MM.1S (cell line): Measurements from ENCODE around the gene ERG.

Experiments used
- DNase-seq: peaks from one replicate; pipeline ENCODE4 v3.0.0-alpha.2; 2015
- H2AFZ ChIP-seq: fragments of 300-600 bp; sonication (generic); 2 replicates; pipeline ENCODE4 v1.6.0; 2016; ENCODE audit warnings: antibody characterized with exemption, low read length
- H3F3A ChIP-seq: fragments of 300-600 bp; sonication (generic); 2 replicates; pipeline ENCODE4 v1.6.1; 2016; ENCODE audit warnings: mild to moderate bottlenecking, antibody characterized with exemption, low read length, moderate library complexity, mixed read lengths; ENCODE audit not compliant: insufficient read depth
- H3K27ac ChIP-seq: fragments of 300-600 bp; sonication (generic); 2 replicates; pipeline ENCODE4 v1.5.1; 2016; ENCODE audit warnings: mild to moderate bottlenecking, low read length
- H3K27me3 ChIP-seq: fragments of 300-600 bp; sonication (generic); replicated peaks from 2 replicates; pipeline ENCODE4 v1.6.0; 2016; ENCODE audit warnings: low read length; ENCODE audit not compliant: insufficient read depth
- H3K36me3 ChIP-seq: fragments of 300-600 bp; sonication (generic); replicated peaks from 2 replicates; pipeline ENCODE4 v1.6.1; 2016; ENCODE audit warnings: mild to moderate bottlenecking, low read length, mixed read lengths; ENCODE audit not compliant: insufficient read depth
- H3K4me1 ChIP-seq: fragments of 300-600 bp; sonication (generic); 2 replicates; pipeline ENCODE4 v1.6.1; 2016; ENCODE audit warnings: low read length, mixed read lengths
- H3K4me2 ChIP-seq: fragments of 300-600 bp; sonication (generic); 2 replicates; pipeline ENCODE4 v1.6.0; 2016; ENCODE audit warnings: low read depth, low read length
- H3K4me3 ChIP-seq: fragments of 300-600 bp; sonication (generic); 2 replicates; pipeline ENCODE4 v1.5.1; 2016; ENCODE audit warnings: low read length, mixed read lengths
- H3K79me2 ChIP-seq: fragments of 300-600 bp; sonication (generic); 2 replicates; pipeline ENCODE4 v1.6.1; 2016; ENCODE audit warnings: mixed run types, low read length, mixed read lengths
- H3K9ac ChIP-seq: fragments of 300-600 bp; sonication (generic); 2 replicates; pipeline ENCODE4 v1.6.1; 2016; ENCODE audit warnings: low read length, mixed read lengths
- H3K9me2 ChIP-seq: fragments of 300-600 bp; sonication (generic); replicated peaks from 2 replicates; pipeline ENCODE4 v1.6.1; 2016; ENCODE audit warnings: mild to moderate bottlenecking, low read length, mixed read lengths; ENCODE audit not compliant: insufficient read depth
- H3K9me3 ChIP-seq: fragments of 300-600 bp; sonication (generic); replicated peaks from 2 replicates; pipeline ENCODE4 v1.6.1; 2016; ENCODE audit warnings: mild to moderate bottlenecking, low read length, mixed read lengths; ENCODE audit not compliant: insufficient read depth
- H4K20me1 ChIP-seq: fragments of 300-600 bp; sonication (generic); 2 replicates; pipeline ENCODE4 v1.6.1; 2016; ENCODE audit warnings: mild to moderate bottlenecking, low read length, moderate library complexity, mixed read lengths; ENCODE audit not compliant: insufficient read depth
- CTCF ChIP-seq: fragments of 300-600 bp; sonication (generic); IDR thresholded peaks from 2 replicates; pipeline ENCODE4 v1.5.1; 2016; ENCODE audit warnings: antibody characterized with exemption, low read length, mixed read lengths
- EZH2 ChIP-seq: fragments of 300-600 bp; sonication (generic); optimal IDR thresholded peaks from 2 replicates; pipeline ENCODE3; 2017; ENCODE audit warnings: low read depth, mild to moderate bottlenecking, antibody characterized with exemption, low read length, mixed read lengths
- EZH2phosphoT487 ChIP-seq: fragments of 300-600 bp; sonication (generic); IDR thresholded peaks from 2 replicates; pipeline ENCODE4 v1.6.1; 2018; ENCODE audit warnings: antibody characterized with exemption, low read length

ERG gene

GRCh38 chr21:38361324-38361723 is 137.0 kb downstream of the ERG start:
- Histone ChIP-seq H3K36me3 (no peaks in the 10 kb centered on the region), H3F3A (no peaks in the 10 kb centered on the region), H2AFZ (no peak overlapping the region), H4K20me1 (no peaks in the 10 kb centered on the region), H3K4me3 (no peak overlapping the region), H3K9me3 (no peaks in the 10 kb centered on the region), H3K79me2 (no peaks in the 10 kb centered on the region), H3K27me3 (no peaks in the 10 kb centered on the region), H3K27ac (no peak overlapping the region), H3K4me2 (no peak overlapping the region), H3K4me1 (no peaks in the 10 kb centered on the region), H3K9ac (no peak overlapping the region), H3K9me2 (no peaks in the 10 kb centered on the region)
- DNase-seq, result no peak
- TF ChIP-seq EZH2phosphoT487, result no peak
- no peak for TF ChIP-seq EZH2
- no peak for TF ChIP-seq CTCF

GRCh38 chr21:38359835-38360234 is 138.4 kb downstream of the ERG start:
- no peaks in the 10 kb centered on the region for H3K9me2 ChIP-seq
- H3K4me1 ChIP-seq, result no peaks in the 10 kb centered on the region
- H3F3A ChIP-seq, result no peaks in the 10 kb centered on the region
- H3K79me2 ChIP-seq, result no peaks in the 10 kb centered on the region
- no peaks in the 10 kb centered on the region for H3K9me3 ChIP-seq
- H3K27ac ChIP-seq, result no peak overlapping the region
- H4K20me1 ChIP-seq, result no peaks in the 10 kb centered on the region
- no peak for DNase-seq
- H3K9ac ChIP-seq, result no peak overlapping the region
- no peaks in the 10 kb centered on the region for H3K36me3 ChIP-seq
- H3K4me2 ChIP-seq, result no peak overlapping the region
- no peak overlapping the region for H3K4me3 ChIP-seq
- no peak for TF ChIP-seq EZH2phosphoT487
- H2AFZ ChIP-seq, result no peak overlapping the region
- no peaks in the 10 kb centered on the region for H3K27me3 ChIP-seq

GRCh38 chr21:38359090-38359489 is 139.2 kb downstream of the ERG start:
- Histone ChIP-seq H3K79me2 (no peaks in the 10 kb centered on the region), H3K27ac (no peak overlapping the region), H3K36me3 (no peaks in the 10 kb centered on the region), H3K4me3 (no peak overlapping the region), H3K4me1 (no peaks in the 10 kb centered on the region), H3K9me2 (no peaks in the 10 kb centered on the region), H3K9ac (no peak overlapping the region), H3K27me3 (no peaks in the 10 kb centered on the region), H3K9me3 (no peaks in the 10 kb centered on the region), H3K4me2 (no peak overlapping the region), H2AFZ (no peak overlapping the region), H3F3A (no peaks in the 10 kb centered on the region), H4K20me1 (no peaks in the 10 kb centered on the region)
- no peak for DNase-seq
- TF ChIP-seq CTCF, result no peak
- no peak for TF ChIP-seq EZH2
- no peak for TF ChIP-seq EZH2phosphoT487

GRCh38 chr21:38358666-38359065 is 139.6 kb downstream of the ERG start:
- H4K20me1 ChIP-seq, result no peaks in the 10 kb centered on the region
- H2AFZ ChIP-seq, result no peak overlapping the region
- no peak overlapping the region for H3K4me2 ChIP-seq
- H3K79me2 ChIP-seq, result no peaks in the 10 kb centered on the region
- H3K4me1 ChIP-seq, result no peaks in the 10 kb centered on the region
- no peaks in the 10 kb centered on the region for H3K27me3 ChIP-seq
- no peaks in the 10 kb centered on the region for H3K9me3 ChIP-seq
- no peak overlapping the region for H3K4me3 ChIP-seq
- no peaks in the 10 kb centered on the region for H3K36me3 ChIP-seq
- H3K27ac ChIP-seq, result no peak overlapping the region
- H3K9me2 ChIP-seq, result no peaks in the 10 kb centered on the region
- H3K9ac ChIP-seq, result no peak overlapping the region
- no peak for TF ChIP-seq EZH2phosphoT487
- TF ChIP-seq EZH2, result no peak
- TF ChIP-seq CTCF, result no peak
- no peaks in the 10 kb centered on the region for H3F3A ChIP-seq
- no peak for DNase-seq
